Frontal cortex (tissue), 4 donors: ENCODE data around the gene COL5A2. TPM values are rescaled to one million over a fixed set of nuclear protein-coding genes. Genes with fewer than 3 reads are reported as not detected.

ENCODE experiments used
- DNase-seq, 2 donors: peaks; one replicate each; pipeline ENCODE4 v3.0.0; 2012; ENCODE audit warnings: low spot score in 2 of 2
- FAIRE-seq: peaks from 2 replicates; lab custom pipeline; 2012; peaks lifted over from hg19 to GRCh38; lab: Jason Lieb, UNC
- total RNA-seq: library from RNA; depleted of rRNA; stranded (reverse); fragments of >200 nt; gene quantifications from one replicate; pipeline ENCODE4 v1.2.3, GENCODE V29; 2014
- donor health status: control.
- donor health status: control.
- donor health status: control.

COL5A2 gene
- total RNA-seq, 1 donor from 2014 or later = 19.2 TPM

DNA sequence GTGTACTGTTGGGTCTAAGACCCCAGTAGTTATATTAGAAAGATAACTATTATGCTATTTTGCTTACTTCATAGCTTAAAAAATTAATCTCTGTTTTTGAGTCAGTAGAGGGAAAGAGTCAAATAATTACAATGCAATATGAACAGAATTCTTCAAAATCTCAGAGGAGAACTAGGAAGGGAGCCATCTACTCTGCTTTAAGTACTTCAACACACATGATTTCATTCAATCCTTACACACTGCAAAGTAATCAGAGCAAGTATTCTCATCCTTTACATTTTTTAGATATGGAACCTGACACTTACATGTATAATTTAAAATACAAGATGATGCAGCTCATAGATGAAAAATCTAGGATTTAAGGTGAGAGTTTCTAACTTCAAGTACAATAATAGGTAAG is 27.7 kb downstream of the COL5A2 start:
- DNase-seq = no peak
- FAIRE-seq = no peak

DNA sequence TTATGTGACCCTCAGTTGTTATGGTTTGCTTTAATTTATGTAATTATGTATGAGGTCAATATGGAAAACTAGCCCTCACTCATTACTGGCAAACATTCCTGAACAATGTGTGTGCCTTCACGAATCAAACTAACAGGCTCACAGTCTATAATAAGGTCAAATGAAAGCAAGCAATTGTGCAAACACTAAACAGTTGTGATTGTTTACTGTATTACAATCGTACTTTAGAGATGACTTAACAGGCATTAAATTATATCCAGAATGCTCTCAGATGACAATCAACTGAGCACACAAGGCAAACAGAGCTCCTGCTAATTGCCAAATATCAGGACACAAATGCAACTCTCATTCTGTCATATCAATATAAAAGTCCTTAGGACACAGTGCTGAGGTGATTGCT is 29.5 kb downstream of the COL5A2 start:
- DNase-seq (no peak), FAIRE-seq (no peak)

DNA sequence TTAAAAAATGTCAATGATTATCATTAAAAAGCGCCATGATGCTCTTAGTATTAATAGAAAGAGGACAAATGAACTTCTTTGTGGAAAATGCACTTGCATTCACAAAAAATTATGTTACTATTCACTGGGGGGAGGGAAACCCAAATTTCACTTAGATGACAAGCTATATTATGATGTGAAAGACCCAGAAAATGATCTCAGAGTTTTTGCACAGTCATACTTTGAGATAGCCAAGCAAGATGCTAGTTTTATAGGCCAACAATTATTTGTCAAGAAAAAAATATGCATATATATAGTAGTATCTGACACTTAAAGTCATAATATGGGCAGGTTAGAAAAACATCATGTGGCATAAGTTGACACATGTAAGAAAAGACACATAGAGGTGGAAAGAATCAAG is 31.6 kb downstream of the COL5A2 start:
- no peak for DNase-seq

GRCh38 chr2:189147361-189147760 is 32.2 kb downstream of the COL5A2 start:
- DNase-seq (no peak), FAIRE-seq (no peak)

More for the DNA sequence above, 31.6 kb downstream of the COL5A2 start:
- FAIRE-seq = no peak

DNA sequence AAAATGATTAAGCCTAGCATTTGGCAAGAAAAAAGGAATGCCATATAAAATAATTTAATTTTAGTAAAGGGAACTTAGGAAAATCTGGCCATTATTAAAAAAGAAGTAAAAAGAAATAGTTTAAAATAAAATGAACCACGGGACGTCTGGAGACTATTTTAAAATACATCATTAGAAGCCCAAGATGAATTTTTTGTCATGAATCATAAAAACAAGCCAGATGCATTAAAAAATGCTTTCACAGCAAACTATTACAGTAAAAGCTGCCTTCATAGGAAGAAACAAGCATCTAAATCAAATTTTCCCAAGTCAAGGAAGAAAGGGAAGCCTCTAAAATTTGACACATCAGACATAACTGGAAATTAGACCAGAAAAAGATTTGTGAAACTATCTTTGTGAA is 33.0 kb downstream of the COL5A2 start:
- no peak for FAIRE-seq
- no peak for DNase-seq

- FAIRE-seq (no peak), DNase-seq (no peak)
Observed at GRCh38 chr2:189144700-189145211, 34.8 kb downstream of the COL5A2 start.

GRCh38 chr2:189143925-189144324 is 35.6 kb downstream of the COL5A2 start:
- FAIRE-seq (no peak), DNase-seq (no peak)

GRCh38 chr2:189142893-189143759 is 36.4 kb downstream of the COL5A2 start:
- no peak for FAIRE-seq
- no peak for DNase-seq

DNA sequence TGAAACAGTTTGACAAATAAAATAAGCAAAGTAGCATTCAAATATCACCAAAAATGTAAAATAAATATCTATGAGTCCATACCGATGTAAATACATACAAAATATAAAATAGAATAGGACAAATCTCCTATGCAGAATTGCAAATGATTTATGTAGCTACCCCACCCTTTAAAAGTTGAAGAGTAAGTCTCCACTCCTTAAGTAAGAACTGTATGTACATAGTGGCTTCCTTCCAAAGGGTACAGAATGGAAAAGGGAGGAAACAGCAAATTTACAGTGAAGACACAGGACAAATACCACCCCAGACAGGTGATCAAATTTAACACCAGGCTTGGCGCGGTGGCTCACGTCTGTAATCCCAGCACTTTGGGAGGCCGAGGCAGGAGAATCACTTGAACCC is 40.8 kb downstream of the COL5A2 start:
- no peak for DNase-seq
- no peak for FAIRE-seq

DNA sequence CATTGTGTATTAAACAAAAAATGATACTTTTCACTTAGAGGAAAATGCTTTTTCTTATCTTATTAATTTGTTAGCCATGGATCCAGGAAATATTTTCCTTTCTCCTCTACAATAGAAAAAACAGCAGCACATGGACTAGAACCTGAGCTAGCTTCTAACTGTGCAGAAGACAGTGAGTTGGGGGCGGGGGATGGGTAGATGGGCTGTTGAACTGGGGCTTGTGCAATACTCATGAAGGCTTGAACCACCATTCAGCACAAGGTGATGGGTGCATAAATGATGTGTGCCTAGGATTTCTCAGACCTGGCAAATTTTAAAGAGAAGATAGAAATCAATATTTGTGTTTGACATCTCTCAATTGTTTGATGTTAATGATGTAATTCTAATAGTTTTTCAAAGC is 42.0 kb downstream of the COL5A2 start:
- FAIRE-seq = no peak

DNA sequence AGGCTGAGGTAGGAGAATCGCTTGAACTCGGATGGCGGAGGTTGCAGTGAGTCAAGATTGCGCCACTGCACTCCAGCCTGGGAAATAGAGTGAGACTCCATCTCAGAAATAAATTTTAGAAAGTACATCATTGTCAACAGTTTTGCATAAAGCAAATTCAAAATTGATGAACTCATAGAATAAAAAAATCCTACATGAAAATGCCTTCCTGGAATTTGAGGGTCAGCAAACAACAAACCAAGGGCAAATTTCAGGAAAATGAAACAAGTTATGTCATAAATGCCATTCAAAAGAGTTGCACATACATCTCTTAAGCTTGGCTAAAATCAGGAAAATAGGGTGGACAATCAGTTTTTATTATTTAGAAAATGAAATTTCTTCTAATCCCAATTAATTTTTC is 45.1 kb downstream of the COL5A2 start:
- DNase-seq (no peak), FAIRE-seq (no peak)

More for the DNA sequence above, 42.0 kb downstream of the COL5A2 start:
- DNase-seq = no peak

DNA sequence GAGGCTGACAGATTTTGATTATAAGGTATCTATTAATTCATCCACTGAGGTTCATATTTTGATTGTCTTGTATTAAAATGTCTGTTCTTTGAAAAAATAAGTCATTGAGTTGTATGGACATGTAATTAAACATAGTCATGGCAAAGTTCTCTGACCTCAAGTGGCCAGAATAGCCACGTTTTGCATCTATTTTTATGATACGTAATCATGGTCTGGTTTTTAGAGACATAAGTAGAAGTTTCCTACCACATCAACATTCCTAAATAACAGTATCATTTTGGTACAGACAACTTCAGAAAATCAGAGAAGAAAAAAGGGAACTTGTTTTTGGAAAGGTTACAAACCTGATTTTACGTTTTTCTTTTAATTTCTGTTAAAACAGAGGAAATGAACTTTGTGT is 47.6 kb downstream of the COL5A2 start:
- FAIRE-seq = no peak
- no peak for DNase-seq

DNA sequence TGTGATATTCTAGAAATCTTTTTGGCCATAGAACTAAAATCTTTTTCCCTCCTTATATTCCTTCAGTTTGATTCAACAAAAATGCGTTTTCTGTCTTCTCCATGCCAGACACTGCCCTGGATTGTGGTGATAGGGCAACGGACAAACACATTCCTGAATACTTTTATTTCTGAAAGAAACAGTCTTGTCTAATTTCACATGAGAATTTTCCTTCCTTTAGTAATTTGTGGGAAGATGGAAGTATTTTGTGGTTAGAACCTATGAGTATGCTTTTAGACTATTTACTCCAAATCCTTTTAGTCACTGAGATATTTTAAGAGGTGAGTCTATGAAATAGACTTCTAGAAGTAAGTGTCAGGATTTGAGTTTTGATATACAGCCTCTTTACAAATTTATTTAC is 49.6 kb downstream of the COL5A2 start:
- DNase-seq = no peak
- no peak for FAIRE-seq

- no peak for FAIRE-seq
- no peak for DNase-seq
Observed at GRCh38 chr2:189128970-189129369, 50.6 kb downstream of the COL5A2 start.

- no peak for DNase-seq
Observed at GRCh38 chr2:189127756-189128155, 51.8 kb downstream of the COL5A2 start.

DNA sequence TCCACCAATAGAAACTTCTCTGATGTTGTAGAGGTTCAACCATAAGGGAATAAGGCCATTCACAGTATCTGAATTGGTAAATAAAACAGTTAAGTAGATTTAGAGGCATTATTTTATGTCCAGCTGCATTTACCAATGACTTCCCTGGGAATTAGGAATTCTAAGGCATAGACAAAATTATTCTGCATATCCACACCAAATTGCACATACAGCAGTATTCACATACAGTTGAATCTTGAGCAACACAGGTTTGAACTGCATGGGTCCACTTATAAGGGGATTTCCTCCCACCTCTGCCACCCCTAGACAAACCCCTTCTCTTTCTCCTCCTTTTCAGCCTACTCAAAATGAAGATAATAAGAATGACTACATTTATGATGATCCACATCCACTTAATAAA is 54.4 kb downstream of the COL5A2 start:
- DNase-seq = no peak
- FAIRE-seq = no peak

More at GRCh38 chr2:189127756-189128155, 51.8 kb downstream of the COL5A2 start:
- no peak for FAIRE-seq

GRCh38 chr2:189124175-189124574 is 55.4 kb downstream of the COL5A2 start:
- no peak for FAIRE-seq
- DNase-seq = no peak

GRCh38 chr2:189118386-189118785 is 61.2 kb downstream of the COL5A2 start:
- FAIRE-seq (no peak), DNase-seq (no peak)

- FAIRE-seq (no peak), DNase-seq (no peak)
Observed at GRCh38 chr2:189116979-189117378, 62.6 kb downstream of the COL5A2 start.

DNA sequence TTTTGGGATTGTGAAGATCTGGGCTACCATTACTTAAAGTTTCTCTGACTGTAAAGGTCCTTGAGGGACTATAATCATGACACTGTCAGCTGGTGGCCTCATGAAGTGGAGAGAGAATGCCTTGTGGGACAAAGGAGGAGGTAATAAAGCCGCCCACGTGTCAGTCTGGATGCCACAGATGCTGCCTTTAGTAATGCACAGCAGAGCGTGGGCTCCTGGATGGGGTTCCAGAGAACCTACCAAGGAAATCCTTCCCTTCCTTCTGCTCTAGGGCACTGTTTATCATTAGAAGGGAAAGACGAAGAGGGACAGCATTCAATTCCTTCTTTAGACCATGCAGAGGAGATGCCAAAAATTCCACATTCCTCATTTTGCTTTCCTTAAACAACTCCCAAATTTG is 63.5 kb downstream of the COL5A2 start:
- FAIRE-seq = no peak
- DNase-seq = no peak

GRCh38 chr2:189115126-189115525 is 64.4 kb downstream of the COL5A2 start:
- DNase-seq (no peak), FAIRE-seq (peak; percentile 55)

DNA sequence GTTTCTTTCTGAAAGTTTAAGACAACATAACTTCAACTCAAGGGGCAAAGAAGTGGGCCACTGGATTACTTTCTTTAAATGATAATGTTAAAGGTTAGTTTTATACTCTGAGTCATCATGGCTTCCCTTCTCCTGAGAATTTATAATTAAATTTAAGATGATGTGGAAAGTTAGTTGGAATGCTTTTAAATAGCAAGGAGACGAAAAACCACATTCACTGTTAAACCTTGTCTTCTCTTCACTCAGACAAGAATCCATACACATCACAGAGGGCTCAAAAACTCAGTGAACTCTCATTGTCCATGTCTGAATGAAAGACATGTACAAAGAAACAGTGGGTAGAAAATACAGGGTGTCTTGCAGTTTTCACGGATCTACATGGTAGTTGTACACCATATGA is 65.6 kb downstream of the COL5A2 start:
- FAIRE-seq = no peak
- no peak for DNase-seq
